Mucosa of rectum (tissue), 2 donors: ENCODE data around the gene PCAT7.

Source experiments
- H3K27ac ChIP-seq, 2 donors: one replicate each; pipeline ENCODE4 v1.7.0; 2013; ENCODE audit warnings: inconsistent platforms in 2 of 2, low read depth in 2 of 2, low read length in 2 of 2
- H3K27me3 ChIP-seq, 2 donors: one replicate each; pipeline ENCODE4 v1.7.0; 2013; ENCODE audit warnings: low read length in 2 of 2; ENCODE audit not compliant: control insufficient read depth in 2 of 2, insufficient read depth in 2 of 2
- H3K36me3 ChIP-seq, 2 donors: one replicate each; pipeline ENCODE4 v1.7.0; 2013; ENCODE audit warnings: low read length in 2 of 2; ENCODE audit not compliant: control insufficient read depth in 2 of 2, insufficient read depth in 2 of 2
- H3K4me1 ChIP-seq, 2 donors: one replicate each; pipeline ENCODE4 v1.7.0; 2013; ENCODE audit warnings: low read length in 2 of 2, mild to moderate bottlenecking in 1 of 2; ENCODE audit not compliant: control insufficient read depth in 2 of 2, insufficient read depth in 2 of 2
- H3K4me3 ChIP-seq, 2 donors: one replicate each; pipeline ENCODE4 v1.7.0; 2013; ENCODE audit warnings: low read length in 2 of 2
- H3K9ac ChIP-seq, 2 donors: one replicate each; pipeline ENCODE4 v1.7.0; 2013; ENCODE audit warnings: low read length in 2 of 2, low read depth in 1 of 2, mild to moderate bottlenecking in 1 of 2
- H3K9me3 ChIP-seq, 2 donors: one replicate each; pipeline ENCODE4 v1.7.0; 2013; ENCODE audit warnings: low read length in 2 of 2; ENCODE audit not compliant: control insufficient read depth in 2 of 2
- donor health status: healthy.
- donor health status: Normal muscosa, but diverticular disease.

PCAT7 gene

GRCh38 chr9:94613003-94613402 is 58.1 kb downstream of the PCAT7 start:
- no peaks in the 10 kb centered on the region for H3K27me3 ChIP-seq
- H3K4me3 ChIP-seq, result no peak overlapping the region
- H3K27ac ChIP-seq, result no peak overlapping the region
- H3K36me3 ChIP-seq, result no peaks in the 10 kb centered on the region
- no peaks in the 10 kb centered on the region for H3K9me3 ChIP-seq
- H3K4me1 ChIP-seq, result peaks cover 18 to 27% of the 10 kb centered on the region in 2 donors
- no peak overlapping the region for H3K9ac ChIP-seq

GRCh38 chr9:94619026-94619425 is 64.1 kb downstream of the PCAT7 start:
- H3K36me3 ChIP-seq, result peaks cover 2% of the 10 kb centered on the region in 2 donors
- H3K4me3 ChIP-seq, result no peak overlapping the region
- no peak overlapping the region for H3K9ac ChIP-seq
- no peaks in the 10 kb centered on the region for H3K4me1 ChIP-seq
- H3K27ac ChIP-seq, result no peak overlapping the region
- no peaks in the 10 kb centered on the region for H3K9me3 ChIP-seq
- no peaks in the 10 kb centered on the region for H3K27me3 ChIP-seq
